GM19043 (cell line): Measurements from ENCODE around the gene TFCP2.

ENCODE experiments used
- ATAC-seq: cut with Tn5 transposase; IDR thresholded peaks from one replicate; pipeline ENCODE4 v1.9.1; 2021; ENCODE audit warnings: low read depth; ENCODE audit not compliant: unreplicated experiment

The TFCP2 gene

GRCh38 chr12:51198568-51199365 lies 25.8 kb upstream of the TFCP2 start:
- ATAC-seq: no peak

- no peak for ATAC-seq
These were observed 25.0 kb upstream of the TFCP2 start for GRCh38 chr12:51197736-51198567.

GRCh38 chr12:51196547-51196946 lies 23.6 kb upstream of the TFCP2 start:
- ATAC-seq: no peak

DNA sequence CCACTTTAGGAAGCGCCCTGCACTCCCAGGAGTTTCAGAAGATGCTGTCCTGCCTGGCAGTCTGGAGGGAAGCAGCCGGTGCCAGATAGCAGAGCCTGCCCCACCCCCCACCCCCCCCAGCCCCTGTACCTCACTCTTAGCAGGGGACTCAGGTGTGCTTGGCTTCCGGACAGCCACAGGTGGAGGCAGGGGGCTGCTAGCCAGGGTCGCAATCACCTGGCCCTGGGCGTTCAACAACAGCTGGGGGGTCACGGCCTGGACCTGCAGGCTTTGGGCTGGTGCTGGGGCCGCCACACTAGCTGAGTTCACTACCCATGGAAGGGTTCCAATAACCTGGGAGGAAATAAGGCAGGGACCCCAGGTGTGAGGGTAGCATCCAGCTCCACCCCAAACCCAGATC lies 22.9 kb upstream of the TFCP2 start:
- ATAC-seq: no peak

GRCh38 chr12:51192284-51192671 lies 19.3 kb upstream of the TFCP2 start:
- ATAC-seq: no peak

- ATAC-seq: no peak
These were observed 18.8 kb upstream of the TFCP2 start for GRCh38 chr12:51191516-51192283.

DNA sequence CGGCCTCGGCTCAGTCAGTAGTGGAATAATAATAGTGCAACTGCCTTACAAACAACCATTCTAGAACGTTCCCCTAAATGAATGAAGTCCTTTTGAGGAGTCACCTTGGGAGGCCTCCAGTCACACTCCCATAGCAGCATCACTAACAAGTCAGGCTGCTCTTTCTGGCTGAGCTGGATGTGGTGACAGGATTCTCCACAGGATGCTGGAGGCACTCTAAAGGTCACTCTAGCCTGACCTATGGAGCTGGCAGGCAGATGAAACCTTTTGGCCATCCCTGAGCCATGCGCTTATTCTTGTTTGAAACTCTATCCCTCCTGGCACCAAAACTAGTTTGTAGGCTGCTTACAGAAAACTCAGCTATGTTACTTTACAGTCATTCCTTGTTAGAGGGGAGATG lies 17.9 kb upstream of the TFCP2 start:
- ATAC-seq: no peak

- no peak for ATAC-seq
These were observed 16.9 kb upstream of the TFCP2 start for GRCh38 chr12:51189790-51190355.

GRCh38 chr12:51188359-51189051 lies 15.6 kb upstream of the TFCP2 start:
- peak; percentile 50 for ATAC-seq

DNA sequence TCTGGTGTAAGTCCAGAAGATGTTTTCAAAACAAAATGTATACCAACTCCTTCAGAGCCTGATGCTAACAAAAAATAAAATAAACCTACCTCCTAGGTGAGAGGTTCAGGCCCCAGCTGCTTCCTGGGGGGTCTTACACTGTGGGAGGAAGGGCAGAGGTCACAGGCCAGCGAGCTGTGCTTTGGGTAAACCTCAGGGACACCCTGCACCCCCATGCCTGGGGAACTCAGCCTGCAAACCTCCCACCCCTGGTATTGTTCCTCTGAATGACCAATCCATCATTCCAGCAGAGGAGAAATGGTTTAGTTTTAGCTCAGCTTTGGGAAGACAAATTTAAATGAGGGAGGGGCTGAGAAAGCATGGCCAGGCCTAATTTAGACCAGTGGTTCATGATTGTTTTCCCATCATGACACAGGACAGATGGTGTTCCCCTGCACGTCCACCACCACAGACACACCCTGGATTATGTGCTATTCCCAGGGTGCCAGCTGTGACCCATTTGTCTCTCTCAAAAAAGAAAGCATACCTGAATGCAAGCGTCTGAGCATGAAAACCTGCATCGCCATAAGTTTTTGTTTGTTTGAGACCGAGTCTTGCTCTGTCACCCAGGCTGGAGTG lies 14.5 kb upstream of the TFCP2 start:
- no peak for ATAC-seq

- ATAC-seq: no peak
These were observed 13.6 kb upstream of the TFCP2 start for GRCh38 chr12:51186465-51187085.

GRCh38 chr12:51185171-51185717 lies 12.3 kb upstream of the TFCP2 start:
- no peak for ATAC-seq

DNA sequence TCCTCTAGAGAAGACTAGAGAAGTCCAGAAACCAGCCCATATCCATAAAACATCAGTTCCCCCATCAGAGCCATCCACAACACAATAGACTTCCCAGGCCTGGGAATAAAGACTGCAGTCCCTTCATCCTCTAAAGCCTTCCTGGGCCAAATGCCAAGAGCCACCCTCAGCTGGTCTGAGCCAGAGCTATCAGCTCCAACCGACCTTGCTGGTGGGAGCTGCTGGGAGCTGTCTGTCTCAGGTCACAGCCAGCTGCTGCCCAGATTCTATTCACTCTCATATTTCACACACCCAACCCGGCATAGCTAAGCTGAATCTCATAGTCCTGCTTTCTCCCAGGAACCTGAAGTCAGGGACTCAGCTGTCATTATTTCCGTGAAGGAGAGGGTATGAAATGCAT lies 10.9 kb upstream of the TFCP2 start:
- ATAC-seq: no peak

GRCh38 chr12:51183349-51183748 lies 10.4 kb upstream of the TFCP2 start:
- no peak for ATAC-seq

GRCh38 chr12:51181558-51181957 lies 8.6 kb upstream of the TFCP2 start:
- no peak for ATAC-seq

GRCh38 chr12:51177897-51178296 lies 5.0 kb upstream of the TFCP2 start:
- no peak for ATAC-seq

- no peak for ATAC-seq
These were observed 1.6 kb upstream of the TFCP2 start for GRCh38 chr12:51174501-51174900.

DNA sequence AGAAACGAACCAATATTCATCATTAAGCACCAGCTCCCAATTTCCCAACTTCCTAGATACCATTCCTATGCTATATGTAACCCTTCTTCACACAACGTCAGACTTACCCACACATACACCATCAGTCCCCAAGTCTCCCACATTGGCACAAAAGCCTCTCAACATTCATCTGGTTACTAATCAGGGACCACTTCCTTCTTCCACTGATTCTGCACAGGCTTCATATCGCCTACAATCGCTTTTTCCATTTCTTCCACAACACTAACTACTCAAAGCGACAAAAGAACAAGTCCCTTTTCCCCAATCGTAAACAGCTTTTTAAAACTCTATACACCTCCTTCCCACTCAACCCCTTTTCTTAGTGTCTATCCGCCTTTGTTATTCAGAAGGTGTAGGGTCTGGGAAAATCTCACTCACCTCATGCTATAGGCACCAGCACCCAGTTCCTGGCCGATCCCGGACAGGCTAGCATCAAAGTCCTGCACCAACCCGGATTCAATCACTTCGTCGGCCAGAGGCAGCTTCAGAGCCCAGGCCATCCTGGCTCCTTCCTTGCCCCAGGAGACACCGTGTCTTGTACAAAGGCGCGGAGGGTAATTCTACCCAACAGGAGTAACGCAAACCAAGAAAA lies 936 bp downstream of the TFCP2 start:
- ATAC-seq: peak; percentile 5

GRCh38 chr12:51163795-51164194 lies 9.1 kb downstream of the TFCP2 start:
- no peak for ATAC-seq
